GM10847 (cell line): Measurements from ENCODE around the gene FBXL14.

ENCODE experiments used
- POLR2A ChIP-seq: IDR thresholded peaks from 2 replicates; pipeline ENCODE4 v1.6.1; 2011; ENCODE audit not compliant: insufficient read length; ENCODE audit errors: extremely low read depth

FBXL14 gene

DNA sequence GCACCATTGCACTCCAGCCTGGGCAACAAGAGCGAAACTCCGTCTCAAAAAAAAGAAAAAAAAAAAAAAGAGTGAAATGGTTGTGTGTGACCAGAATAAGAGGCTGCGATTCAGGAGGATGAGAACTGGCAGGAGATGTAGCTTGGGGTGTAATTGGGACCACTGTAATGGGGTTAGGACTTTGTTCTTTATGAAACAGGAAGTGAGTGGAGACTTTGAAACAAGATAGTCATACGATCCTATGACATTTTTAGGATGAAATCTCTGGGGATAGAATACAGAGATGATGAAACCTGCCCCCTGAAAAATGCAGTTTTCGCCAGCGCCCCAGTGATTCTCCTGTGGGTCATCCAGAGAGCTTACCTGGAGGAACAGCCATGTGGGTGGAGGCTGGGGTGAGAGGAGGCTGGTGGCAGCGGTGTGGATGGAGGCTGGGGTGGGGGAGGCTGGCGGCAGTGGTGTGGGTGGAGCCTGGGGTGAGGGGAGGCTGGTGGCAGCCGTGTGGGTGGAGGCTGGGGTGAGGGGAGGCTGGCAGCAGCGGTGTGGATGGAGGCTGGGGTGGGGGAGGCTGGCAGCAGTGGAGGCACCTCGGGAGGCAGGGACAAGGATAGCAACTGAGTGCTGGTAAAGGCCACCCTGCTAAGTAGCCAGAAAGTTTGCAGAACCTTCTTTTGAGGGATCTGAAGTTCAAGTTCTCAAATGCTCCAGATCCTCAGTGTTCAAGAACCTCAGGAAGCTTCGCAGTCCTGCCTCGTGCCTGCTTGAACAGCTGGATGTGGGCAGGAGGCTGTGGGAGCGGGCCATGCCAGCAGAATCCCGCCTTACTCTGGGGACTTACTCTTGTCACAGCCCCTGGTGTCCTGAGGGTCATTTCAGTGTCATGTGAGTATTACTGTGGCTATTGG is 20.2 kb downstream of the FBXL14 start:
- TF ChIP-seq POLR2A: no peak

DNA sequence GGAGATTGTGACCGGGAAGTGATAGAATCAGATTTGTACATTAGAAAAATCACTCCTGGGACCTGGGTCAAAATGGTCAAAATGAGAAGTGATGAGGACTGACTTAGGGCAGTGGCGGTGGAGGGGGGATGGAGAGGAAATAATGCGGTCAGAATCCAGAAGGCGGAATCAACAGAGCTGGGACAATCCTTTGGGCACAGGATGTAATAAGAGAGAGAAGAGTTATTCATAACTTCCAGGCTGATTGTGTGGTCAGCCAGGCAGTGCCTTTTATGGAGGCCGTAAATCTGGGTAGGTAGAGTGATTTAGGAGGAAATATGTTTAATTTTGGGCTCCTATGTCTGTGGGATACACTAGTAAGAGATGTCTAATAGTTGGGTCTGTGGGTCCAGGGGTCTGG is 21.6 kb downstream of the FBXL14 start:
- no peak for TF ChIP-seq POLR2A

DNA sequence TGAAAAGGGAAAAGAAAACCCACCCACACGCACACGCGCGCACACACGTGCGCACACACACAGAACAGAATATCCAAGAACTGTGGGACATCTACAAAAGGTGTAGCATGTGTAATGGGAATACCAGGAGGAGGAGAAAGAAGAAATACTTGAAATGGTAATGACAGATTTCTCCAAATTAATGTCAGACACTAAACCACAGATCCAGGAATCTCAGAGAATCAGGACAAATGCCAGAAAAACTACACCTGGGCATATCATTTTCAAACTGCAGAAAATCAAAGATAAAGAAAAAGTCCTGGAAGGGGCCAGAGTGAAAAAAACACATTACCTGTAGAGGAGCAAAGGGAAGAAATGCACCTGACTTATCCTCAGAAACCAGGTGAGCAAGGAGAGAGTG is 26.5 kb downstream of the FBXL14 start:
- no peak for TF ChIP-seq POLR2A

DNA sequence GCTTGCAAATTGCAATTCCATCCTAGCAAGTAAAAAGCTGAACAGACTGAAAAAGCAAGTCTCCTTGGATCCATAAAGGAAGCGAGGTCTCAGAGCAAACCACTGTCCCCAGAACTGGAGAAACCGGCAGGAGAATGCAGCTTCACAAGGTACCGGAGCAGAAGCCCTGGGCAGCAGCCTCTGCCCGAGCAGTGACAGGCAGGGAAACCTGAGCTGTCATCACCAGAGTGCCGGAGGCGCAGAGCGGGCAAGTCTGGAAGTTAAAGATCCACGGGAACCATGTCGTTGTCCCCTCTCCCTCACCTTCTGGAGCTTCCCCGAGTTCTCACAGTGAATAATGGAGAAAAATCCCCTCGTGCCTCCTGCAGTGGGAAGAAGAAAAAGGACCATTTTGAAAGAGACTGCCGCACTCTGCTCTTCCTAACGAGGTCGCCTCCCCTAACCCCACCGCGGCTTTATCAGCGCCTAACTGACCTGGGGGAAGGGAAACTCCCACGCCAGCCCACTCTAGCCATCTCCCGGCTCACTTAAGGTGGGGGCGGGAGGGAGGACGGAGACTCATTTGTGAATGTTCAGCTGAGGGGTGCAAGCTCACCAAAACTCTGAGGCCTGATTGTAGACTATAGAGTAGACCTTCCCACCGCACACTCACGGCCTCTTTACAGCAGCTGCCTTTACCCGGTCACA is 27.8 kb downstream of the FBXL14 start:
- TF ChIP-seq POLR2A: no peak

DNA sequence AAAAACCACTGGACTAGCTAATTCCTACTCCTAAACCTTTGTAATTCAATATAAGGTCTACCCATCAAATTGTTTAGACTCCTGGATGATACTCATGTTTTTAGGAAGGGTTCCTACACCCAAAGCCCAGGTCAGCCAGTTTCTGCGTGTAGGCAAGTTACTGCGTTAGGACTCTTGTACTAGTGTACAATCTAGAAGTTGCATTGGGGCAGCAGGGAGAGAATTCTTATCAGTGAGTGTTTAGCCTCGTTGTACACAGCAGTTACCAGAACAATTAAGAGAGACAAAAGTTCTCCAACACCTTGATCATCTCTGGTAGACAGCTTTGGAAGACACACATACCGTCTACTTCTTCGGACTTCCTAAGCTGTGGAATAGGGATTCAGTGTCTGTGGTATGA is 29.2 kb downstream of the FBXL14 start:
- TF ChIP-seq POLR2A: no peak

DNA sequence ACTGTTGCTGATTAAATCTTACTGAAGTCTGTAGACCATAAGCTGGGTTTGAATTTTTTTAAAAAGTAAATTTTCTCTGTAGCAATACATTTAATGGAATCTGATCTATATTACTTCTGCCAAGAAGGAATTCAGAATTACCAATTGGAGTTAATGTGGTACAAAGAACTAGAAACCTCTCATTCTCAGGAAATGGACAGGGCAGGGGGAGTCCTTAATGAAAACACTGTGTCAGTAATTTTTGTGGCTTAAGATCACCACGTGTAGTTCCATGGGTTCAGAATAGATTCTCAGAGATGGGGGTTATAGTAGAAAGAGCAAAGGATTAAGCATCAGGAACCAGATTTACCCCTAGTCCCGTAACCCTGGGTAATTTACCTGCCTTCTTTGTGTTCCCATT is 30.3 kb downstream of the FBXL14 start:
- no peak for TF ChIP-seq POLR2A

DNA sequence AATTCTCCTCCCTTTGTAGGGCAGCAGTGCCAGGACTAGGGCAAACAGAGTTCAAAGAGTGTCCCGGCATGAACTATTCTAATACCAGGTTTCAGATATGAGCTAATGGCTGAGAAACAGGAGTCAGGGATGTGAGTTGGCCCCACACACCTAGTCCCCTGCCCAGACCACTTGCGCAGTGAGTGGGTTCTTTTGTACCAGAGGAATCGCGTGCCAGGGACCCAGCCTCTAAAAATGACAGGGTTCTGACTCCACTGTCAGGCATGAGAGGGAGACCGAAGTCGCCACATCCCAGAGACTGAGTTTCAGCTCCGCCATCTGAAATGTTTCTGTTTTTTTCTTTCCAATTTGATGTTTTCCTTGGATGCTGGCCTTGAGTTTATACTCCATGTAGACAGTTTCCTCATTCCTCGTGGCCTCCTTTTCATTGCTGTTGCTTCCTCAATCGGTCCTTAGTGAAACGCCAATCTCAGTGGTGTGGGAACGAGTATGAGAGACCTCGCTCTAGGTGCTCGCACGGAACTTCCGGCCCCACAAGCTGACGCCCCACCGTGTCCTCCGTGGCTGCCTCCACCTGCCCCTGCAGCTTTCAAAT is 31.5 kb downstream of the FBXL14 start:
- TF ChIP-seq POLR2A: no peak

DNA sequence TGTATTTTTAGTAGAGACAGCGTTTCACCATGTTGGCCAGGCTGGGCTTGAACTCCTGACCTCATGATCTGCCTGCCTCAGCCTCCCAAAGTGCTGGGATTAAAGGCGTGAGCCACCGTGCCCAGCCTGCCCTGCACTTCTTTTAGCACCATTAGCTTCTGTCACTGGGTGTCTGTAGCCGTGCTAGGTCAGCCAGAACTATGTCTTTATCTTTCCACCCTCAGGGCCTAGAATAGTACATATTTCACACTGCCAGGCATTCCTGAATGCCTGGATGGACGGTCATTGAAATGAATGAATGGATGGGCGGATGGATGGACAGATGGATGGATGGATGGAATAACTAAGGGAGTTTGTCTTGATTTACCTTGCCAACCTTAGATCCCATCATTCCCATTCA is 33.7 kb downstream of the FBXL14 start:
- TF ChIP-seq POLR2A: no peak

DNA sequence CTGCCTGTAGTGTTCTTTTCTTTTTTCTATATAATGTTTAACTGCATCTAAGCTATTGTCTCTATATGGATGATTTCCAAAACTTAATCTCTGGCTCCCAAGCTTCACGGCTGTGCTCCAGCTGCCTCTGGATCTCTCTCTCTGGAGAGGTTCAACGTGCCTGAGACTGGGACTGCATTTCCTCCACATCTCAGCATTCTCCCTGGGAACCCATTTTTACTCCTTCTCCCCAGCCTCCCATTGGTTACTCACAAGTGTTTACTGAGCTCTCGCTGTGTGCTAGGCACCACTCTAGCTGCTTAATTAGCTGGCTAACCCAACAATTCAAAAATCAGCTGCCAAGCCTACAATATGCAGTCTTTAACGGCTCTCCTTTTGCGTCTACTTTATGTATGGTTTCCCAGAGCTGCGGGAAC is 34.7 kb downstream of the FBXL14 start:
- TF ChIP-seq POLR2A: no peak

DNA sequence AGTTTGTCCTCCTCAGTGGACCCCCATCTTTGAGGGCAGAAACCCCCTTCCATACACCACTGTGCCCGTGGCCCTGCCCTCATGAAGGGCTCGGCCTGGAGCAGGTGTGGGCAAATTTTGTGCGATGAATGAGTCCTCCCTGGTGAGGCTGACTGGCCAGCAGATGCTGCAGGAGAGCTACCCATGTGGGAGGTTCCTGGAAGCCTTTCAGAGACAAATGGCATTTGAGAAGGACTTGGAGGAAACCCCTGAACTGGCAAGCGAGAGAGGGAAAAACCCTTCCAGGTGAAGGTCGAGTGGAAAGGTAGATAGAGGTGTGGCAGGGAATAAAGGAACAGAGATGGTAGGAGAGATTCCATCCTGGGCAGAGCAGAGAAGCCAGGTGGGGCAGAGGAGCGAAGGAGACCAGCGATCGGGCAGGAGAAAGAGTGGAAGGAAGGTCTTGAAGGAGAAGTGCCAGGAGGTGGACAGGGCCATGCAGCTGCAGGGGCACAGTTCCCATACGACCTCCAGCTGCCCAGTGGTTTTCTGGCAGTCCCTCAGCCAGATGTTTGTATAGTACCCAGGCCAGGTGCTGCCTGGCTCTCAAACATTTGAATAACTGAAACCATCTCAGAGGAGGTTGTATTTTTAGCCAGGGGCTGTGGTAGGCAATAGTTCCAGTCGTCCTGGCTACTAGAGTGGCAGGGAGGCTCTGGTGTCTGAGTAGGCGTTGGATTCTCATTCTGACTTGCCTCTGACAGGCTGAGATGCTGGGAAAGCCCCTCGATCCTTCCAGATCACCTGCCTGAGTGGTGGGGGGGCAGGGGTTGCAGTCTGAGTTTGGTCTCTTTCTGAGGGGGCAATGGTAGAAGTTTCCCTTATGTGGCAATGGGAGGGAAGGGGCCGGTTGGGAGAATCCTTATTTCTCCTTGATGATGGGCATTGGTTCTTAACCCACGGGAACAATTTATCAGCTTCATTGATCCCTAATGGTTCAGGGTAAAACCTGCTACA is 40.1 kb downstream of the FBXL14 start:
- no peak for TF ChIP-seq POLR2A

DNA sequence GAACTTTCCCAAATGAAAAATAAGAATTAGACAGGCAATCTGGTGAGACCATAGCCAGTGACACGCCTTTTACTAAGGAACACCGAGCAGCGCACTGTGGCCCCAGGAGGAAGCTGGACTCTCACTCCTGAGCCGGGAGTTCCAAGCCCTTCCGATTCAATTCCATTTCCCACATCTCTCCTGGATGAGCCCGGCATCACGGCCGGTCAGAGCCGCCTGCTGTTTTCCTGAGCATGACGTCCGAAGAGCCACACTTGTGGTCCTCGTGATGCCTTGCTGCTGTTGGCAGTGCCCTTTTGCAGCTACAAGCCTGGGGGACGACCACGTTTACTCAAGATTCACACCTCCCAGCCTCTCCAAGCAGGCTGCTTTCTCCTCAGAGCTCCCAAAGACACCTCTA is 40.8 kb downstream of the FBXL14 start:
- no peak for TF ChIP-seq POLR2A

DNA sequence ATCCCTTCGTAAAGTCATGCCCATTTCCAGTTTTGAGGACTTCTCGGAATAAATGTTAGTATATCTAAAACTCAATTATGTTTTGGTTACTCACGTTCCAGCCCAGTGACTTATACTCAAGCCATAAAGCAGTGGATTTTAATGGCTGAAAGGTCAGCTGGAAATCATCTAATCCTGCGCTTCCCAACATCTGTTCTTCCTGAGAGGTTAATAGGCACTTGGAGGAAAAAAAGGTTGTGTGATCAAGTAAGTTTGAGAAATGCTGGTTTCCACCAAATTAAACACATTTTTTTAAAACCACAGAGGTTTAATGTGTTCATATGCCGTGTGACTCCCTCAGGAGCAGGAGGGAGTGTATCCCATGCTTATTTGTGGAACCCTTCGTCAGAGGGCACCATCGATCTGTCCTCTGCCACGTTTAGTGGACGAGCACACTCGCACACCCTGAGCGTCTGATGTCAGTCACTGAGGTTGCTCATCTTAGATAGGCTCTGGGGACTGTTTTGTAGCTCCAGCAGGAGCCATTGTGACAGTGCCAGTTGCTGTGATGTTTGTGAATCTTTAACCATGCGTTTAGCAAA is 41.4 kb downstream of the FBXL14 start:
- no peak for TF ChIP-seq POLR2A

DNA sequence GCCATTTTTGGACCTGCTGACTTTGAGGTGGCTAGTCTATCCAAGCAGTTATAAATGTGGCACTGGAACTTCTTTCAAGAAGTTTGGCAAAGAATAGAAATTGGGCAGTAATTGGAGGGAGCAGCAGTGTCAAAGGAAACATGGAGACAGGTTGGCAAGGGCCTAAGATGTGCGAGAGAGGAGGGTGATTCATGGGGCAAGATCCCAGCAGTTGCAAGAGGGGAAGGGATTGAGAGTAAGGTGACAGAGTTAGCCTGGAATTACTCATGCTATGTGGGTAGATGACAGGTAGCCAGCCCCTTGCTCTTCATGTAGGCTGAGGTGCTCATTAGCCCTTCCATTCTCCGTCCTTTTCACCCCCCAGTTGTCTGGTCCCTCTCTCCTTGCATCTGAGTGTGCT is 42.2 kb downstream of the FBXL14 start:
- no peak for TF ChIP-seq POLR2A

DNA sequence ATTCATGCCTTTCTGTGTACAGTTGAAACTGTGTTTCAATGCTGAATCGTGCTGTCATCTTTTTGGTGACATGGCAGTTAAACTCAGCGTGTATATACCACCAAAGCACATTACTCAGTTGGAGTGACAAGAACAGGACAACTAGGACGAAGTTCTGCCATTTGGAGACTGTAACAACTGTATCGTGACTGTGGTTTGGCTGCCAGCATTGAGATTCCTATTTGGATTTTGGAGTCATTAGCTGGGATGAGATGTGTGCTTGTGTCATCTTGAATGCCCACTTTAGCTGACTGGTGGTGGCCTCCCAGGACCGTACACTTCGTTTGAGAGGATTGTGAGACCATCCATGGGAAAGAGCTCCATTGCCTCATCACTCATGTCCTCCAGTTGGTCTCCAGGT is 42.9 kb downstream of the FBXL14 start:
- TF ChIP-seq POLR2A: no peak

DNA sequence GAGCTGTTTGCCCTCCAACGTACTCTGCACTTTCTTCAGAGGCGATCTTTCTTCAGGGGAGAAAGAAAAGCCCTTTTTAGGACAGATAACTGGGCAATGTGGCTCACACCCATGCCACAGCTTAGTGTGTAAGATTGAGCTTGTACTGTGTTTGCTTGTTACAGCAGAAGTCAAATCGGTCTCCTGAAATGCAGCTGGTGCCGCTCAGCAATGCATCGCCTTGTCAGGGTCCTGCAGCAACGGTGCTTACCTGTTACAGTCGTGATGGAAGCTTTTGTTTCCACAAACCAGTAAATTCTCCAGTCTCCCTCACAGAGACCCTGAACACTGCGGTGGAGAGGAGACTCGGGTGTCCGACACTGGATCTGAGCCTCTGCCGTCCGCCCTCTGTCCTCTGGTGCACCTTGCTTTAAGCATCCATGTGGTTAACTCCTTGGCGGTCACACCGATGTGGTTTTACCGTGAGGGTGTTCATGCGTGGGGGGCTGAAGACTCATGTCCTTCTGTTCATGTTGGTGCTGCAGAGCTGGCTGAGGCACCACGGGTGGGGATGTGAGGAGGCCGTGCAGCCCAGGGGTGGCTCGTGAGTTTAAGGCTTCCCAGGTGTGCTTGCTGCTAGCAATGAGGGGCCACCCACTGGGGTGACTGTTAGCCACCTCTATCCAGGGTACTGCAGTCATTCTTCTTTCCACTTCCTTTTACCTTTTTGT is 47.3 kb downstream of the FBXL14 start:
- TF ChIP-seq POLR2A: no peak
